ENCODE measurements around the gene COL1A1.
A peak's percentile ranks its signal among the peaks of the same experiment; 100 is the strongest.

COL1A1 gene

GRCh38 chr17:50219939-50220465 lies 18.6 kb upstream of the COL1A1 start:
- Histone ChIP-seq H3K9ac (no peak overlapping the region), H3K27me3 (ENCODE audit: control insufficient read depth, insufficient read depth, low read length) (no peaks in the 10 kb centered on the region), H3K4me2 (ENCODE audit: low read length) (no peak overlapping the region), H3K4me3 (ENCODE audit: low read depth, low read length) (no peak overlapping the region), H3K9me3 (ENCODE audit: control insufficient read depth, low read length) (no peaks in the 10 kb centered on the region), H3K79me2 (no peaks in the 10 kb centered on the region), H3K27ac (no peak overlapping the region), H3K36me3 (ENCODE audit: control insufficient read depth, insufficient read depth, low read length) (no peaks in the 10 kb centered on the region), H3K4me1 (no peaks in the 10 kb centered on the region), H2AFZ (no peak overlapping the region)
- no peak for TF ChIP-seq CTCF (IDR thresholded peaks at IDR 0.05)

- no peak overlapping the region for H3K9ac ChIP-seq
- no peaks in the 10 kb centered on the region for H3K36me3 ChIP-seq (ENCODE audit: control insufficient read depth, insufficient read depth, low read length)
- no peak overlapping the region for H3K4me3 ChIP-seq (ENCODE audit: low read depth, low read length)
- H2AFZ ChIP-seq, result no peak overlapping the region
- H3K4me1 ChIP-seq, result no peaks in the 10 kb centered on the region
- H3K4me2 ChIP-seq (ENCODE audit: low read length), result no peak overlapping the region
- no peak overlapping the region for H3K27ac ChIP-seq
- no peaks in the 10 kb centered on the region for H3K79me2 ChIP-seq
- H3K27me3 ChIP-seq (ENCODE audit: control insufficient read depth, insufficient read depth, low read length), result no peaks in the 10 kb centered on the region
- no peaks in the 10 kb centered on the region for H3K9me3 ChIP-seq (ENCODE audit: control insufficient read depth, low read length)
- TF ChIP-seq CTCF (IDR thresholded peaks at IDR 0.05), result no peak
These were observed 17.9 kb upstream of the COL1A1 start for GRCh38 chr17:50219342-50219741.

GRCh38 chr17:50218771-50219315 lies 17.4 kb upstream of the COL1A1 start:
- Histone ChIP-seq H3K36me3 (ENCODE audit: control insufficient read depth, insufficient read depth, low read length) (no peaks in the 10 kb centered on the region), H3K4me3 (ENCODE audit: low read depth, low read length) (no peak overlapping the region), H3K9ac (no peak overlapping the region), H3K9me3 (ENCODE audit: control insufficient read depth, low read length) (no peaks in the 10 kb centered on the region), H3K27ac (peak overlapping the region; percentile 5), H3K4me1 (no peaks in the 10 kb centered on the region), H3K4me2 (ENCODE audit: low read length) (no peak overlapping the region), H3K79me2 (no peaks in the 10 kb centered on the region), H3K27me3 (ENCODE audit: control insufficient read depth, insufficient read depth, low read length) (no peaks in the 10 kb centered on the region), H2AFZ (no peak overlapping the region)
- TF ChIP-seq CTCF (IDR thresholded peaks at IDR 0.05), result no peak

- H3K9ac ChIP-seq, result no peak overlapping the region
- H3K27me3 ChIP-seq (ENCODE audit: control insufficient read depth, insufficient read depth, low read length), result no peaks in the 10 kb centered on the region
- no peaks in the 10 kb centered on the region for H3K9me3 ChIP-seq (ENCODE audit: control insufficient read depth, low read length)
- peak overlapping the region; percentile 5 for H3K27ac ChIP-seq
- no peak overlapping the region for H3K4me2 ChIP-seq (ENCODE audit: low read length)
- H3K36me3 ChIP-seq (ENCODE audit: control insufficient read depth, insufficient read depth, low read length), result no peaks in the 10 kb centered on the region
- H3K4me1 ChIP-seq, result no peaks in the 10 kb centered on the region
- H2AFZ ChIP-seq, result no peak overlapping the region
- no peak overlapping the region for H3K4me3 ChIP-seq (ENCODE audit: low read depth, low read length)
- H3K79me2 ChIP-seq, result no peaks in the 10 kb centered on the region
- no peak for TF ChIP-seq CTCF (IDR thresholded peaks at IDR 0.05)
These were observed 16.8 kb upstream of the COL1A1 start for GRCh38 chr17:50218071-50218759.

- TF ChIP-seq CTCF (IDR thresholded peaks at IDR 0.05), result no peak
- no peak overlapping the region for H3K27ac ChIP-seq
- H3K4me3 ChIP-seq (ENCODE audit: low read depth, low read length), result no peak overlapping the region
- no peaks in the 10 kb centered on the region for H3K27me3 ChIP-seq (ENCODE audit: control insufficient read depth, insufficient read depth, low read length)
- H3K36me3 ChIP-seq (ENCODE audit: control insufficient read depth, insufficient read depth, low read length), result no peaks in the 10 kb centered on the region
- no peaks in the 10 kb centered on the region for H3K4me1 ChIP-seq
- H3K9me3 ChIP-seq (ENCODE audit: control insufficient read depth, low read length), result no peaks in the 10 kb centered on the region
- no peaks in the 10 kb centered on the region for H3K79me2 ChIP-seq
- H2AFZ ChIP-seq, result no peak overlapping the region
- no peak overlapping the region for H3K9ac ChIP-seq
- H3K4me2 ChIP-seq (ENCODE audit: low read length), result no peak overlapping the region
These were observed 16.2 kb upstream of the COL1A1 start for GRCh38 chr17:50217591-50217990.

Data from parathyroid adenoma (tissue), 2 donors.